Choroid plexus epithelial cell (primary cell): ENCODE results near the gene ITIH2.
A peak's percentile ranks its signal among the peaks of the same experiment; 100 is the strongest.

Experiments
- DNase-seq: peaks from one replicate; pipeline ENCODE4 v3.0.0-alpha.2; 2010; ENCODE audit warnings: low read depth
- H3K4me3 ChIP-seq: 2 replicates; pipeline ENCODE4 v1.5.1; 2011; ENCODE audit warnings: low read depth, mild to moderate bottlenecking, control low read depth, low read length, moderate library complexity
- CTCF ChIP-seq: conservative IDR thresholded peaks from 2 replicates; pipeline ENCODE4 v1.5.1; 2011; ENCODE audit warnings: low read depth, mild to moderate bottlenecking, control low read depth, inconsistent platforms, low read length, moderate library complexity

ITIH2 gene

GRCh38 chr10:7750222-7750621, 47.1 kb downstream of the ITIH2 start:
- DNase-seq = no peak
- no peak overlapping the region for H3K4me3 ChIP-seq
- no peak for TF ChIP-seq CTCF

GRCh38 chr10:7752251-7752650, 49.1 kb downstream of the ITIH2 start:
- DNase-seq = no peak
- TF ChIP-seq CTCF = no peak
- no peak overlapping the region for H3K4me3 ChIP-seq

GRCh38 chr10:7755103-7755502, 52.0 kb downstream of the ITIH2 start:
- no peak for TF ChIP-seq CTCF
- no peak for DNase-seq
- H3K4me3 ChIP-seq = no peak overlapping the region

- H3K4me3 ChIP-seq = no peak overlapping the region
- peak; percentile 75 for TF ChIP-seq CTCF
- peak; percentile 59 for DNase-seq
Measured at GRCh38 chr10:7756360-7756992, 53.4 kb downstream of the ITIH2 start.

GRCh38 chr10:7763929-7764328, 60.8 kb downstream of the ITIH2 start:
- TF ChIP-seq CTCF = no peak
- DNase-seq = no peak
- no peak overlapping the region for H3K4me3 ChIP-seq

GRCh38 chr10:7766241-7766640, 63.1 kb downstream of the ITIH2 start:
- no peak overlapping the region for H3K4me3 ChIP-seq
- TF ChIP-seq CTCF = no peak
- no peak for DNase-seq

GRCh38 chr10:7767209-7767608, 64.1 kb downstream of the ITIH2 start:
- no peak overlapping the region for H3K4me3 ChIP-seq
- DNase-seq = peak; percentile 91
- TF ChIP-seq CTCF = no peak
